GM18507 (cell line): ENCODE results near the gene PI4KB.

Source experiments
- DNase-seq: peaks from one replicate; pipeline ENCODE4 v3.0.0; 2011; ENCODE audit warnings: low read depth; ENCODE audit not compliant: insufficient read length; ENCODE audit errors: extremely low spot score
- FAIRE-seq: peaks from 2 replicates; lab custom pipeline; 2011; peaks lifted over from hg19 to GRCh38; lab: Jason Lieb, UNC

The PI4KB gene

DNA sequence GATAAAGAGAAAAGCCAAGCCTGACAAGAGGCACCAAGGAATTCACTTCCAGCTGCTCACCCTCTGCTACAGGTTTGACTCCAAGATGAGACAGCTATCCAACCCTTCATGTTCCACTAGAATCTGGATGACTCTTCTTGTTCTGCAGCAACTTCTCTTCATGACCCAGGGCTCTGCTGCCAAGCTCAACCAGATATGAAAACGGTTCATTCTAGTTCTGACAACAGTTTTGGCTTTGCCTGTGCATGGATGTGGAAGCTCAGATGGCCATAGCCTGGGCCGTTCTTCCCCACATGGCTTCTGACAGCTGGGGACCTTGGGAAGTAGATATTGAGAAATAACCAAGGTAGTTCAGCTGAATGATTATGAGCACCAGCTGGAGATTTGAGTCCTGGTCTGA, 13.7 kb downstream of the PI4KB start:
- no peak for DNase-seq
- no peak for FAIRE-seq

DNA sequence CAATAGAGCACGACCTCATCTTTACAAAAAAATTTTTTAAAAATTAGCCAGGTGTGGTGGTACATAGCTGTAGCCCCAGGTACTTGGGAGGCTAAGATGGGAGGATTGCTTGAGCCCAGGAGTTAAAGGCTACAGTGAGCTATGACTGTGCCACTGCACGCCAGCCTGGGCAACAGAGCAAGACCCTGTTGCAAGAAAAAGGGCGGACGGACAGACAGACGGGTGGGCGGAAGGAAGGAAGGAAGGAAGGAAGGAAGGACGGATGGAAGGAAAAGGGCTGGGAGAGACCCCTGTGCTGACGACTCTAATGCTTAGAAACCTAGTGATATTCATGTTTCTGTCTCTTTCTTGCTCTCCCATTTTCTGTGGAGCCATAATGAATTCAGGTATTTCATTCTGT, 14.4 kb downstream of the PI4KB start:
- DNase-seq (no peak), FAIRE-seq (no peak)

- no peak for DNase-seq
- FAIRE-seq: no peak
These were observed 14.8 kb downstream of the PI4KB start for GRCh38 chr1:151312411-151312810.

DNA sequence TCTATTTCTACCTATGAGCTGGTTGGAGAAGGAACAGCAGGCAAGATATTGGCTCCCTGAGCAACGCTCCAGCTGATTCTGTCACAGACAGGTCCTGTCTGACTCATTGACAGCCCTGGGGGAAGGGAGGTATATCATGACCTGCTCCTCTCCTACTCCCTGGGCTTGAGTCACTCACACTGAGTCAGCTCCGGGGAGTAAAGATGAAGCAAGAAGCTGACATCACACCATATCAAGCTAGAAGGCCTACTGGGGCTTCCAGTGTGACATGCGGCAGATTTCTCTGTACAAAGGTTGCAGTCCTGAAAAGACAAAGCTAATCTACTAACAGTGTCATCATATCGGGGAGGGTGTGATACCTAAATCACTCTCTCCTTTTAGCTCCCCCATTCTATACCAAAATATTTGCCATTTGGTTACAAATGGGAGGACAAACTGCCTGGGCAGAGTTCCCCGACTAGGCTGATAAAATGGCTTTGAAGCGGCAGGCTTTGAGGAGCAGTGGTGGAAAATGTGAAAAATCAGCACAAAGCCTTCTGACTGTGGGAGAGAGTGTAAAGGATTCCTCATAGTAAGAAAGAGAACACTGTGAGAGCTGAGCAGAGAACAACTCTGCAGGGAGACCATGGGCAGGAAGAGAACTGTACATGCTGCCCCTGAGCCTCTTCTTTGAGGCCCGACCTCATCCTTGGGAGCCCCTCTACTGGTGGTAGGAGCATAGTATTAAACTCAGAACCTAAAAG, 15.5 kb downstream of the PI4KB start:
- DNase-seq (no peak), FAIRE-seq (no peak)

- no peak for DNase-seq
- FAIRE-seq: no peak
These were observed 16.2 kb downstream of the PI4KB start for GRCh38 chr1:151311011-151311410.

DNA sequence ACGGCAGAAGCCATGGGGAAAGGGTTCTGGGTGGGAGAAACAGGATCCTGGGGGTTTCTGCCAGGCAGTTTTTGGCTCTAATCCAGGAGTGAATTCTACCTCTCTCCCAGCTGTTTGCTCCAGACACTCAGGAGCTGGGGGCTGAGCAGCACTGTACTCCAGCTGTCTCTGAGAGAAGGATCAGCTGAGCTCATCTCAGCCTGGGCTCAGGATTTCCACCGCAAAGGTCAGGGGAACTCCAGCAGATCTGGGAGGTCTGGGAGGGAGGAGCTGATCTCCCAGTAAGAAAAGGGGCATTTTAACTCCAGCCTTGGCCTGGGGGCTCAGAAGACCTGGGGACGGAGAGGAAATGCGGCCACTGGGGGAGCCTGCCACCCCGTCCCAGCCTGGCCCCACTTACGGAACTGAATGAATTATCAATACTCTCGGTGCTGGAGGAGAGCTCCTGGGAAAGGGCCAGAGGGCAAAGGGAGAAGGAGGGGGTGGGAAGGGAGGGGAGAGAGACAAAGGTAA, 17.3 kb downstream of the PI4KB start:
- FAIRE-seq: no peak
- DNase-seq: no peak

- FAIRE-seq (no peak), DNase-seq (no peak)
These were observed 32.3 kb downstream of the PI4KB start for GRCh38 chr1:151294742-151295462.

DNA sequence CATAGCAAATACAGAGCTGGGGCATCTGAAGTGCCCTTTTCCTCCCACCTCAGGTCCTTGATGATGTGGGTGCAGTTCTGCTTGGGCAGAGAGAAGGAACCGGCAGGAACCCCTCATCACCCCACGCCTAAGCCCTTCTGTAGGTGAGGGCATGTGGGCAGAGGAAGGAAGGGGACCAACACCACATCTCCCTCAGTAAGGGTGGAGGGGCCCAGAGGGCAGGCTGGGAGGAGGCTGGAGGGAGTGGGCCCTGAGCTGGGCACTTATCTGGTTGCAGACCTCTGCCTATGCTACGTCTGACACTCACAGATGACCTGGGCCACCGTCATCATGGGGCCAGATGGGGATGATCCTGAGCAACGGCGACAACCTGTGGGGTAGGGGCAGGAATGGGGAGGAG, 34.1 kb downstream of the PI4KB start:
- no peak for FAIRE-seq

GRCh38 chr1:151292207-151293030, 34.8 kb downstream of the PI4KB start:
- DNase-seq (no peak), FAIRE-seq (no peak)

More for the DNA sequence above, 34.1 kb downstream of the PI4KB start:
- no peak for DNase-seq

DNA sequence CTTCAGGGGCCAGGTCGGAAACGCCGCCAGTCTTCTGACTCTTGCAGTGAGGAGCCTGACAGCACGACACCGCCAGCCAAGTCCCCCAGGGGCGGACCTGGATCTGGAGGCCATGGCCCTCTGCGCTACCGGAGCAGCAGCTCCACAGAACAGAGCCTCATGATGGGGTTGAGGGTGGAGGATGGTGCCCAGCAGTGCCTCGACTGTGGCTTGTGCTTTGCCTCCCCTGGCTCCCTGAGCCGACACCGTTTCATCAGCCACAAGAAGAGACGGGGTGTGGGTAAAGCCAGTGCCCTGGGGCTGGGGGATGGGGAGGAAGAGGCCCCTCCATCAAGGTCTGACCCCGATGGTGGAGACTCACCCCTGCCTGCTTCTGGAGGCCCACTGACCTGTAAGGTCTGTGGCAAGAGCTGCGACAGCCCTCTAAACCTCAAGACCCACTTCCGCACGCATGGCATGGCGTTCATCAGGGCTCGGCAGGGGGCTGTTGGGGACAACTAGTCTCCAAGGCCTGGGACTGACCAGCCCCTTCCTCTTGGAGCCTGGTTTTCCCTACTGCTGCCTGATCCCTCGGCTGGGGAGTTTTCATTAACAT, 36.4 kb downstream of the PI4KB start:
- no peak for FAIRE-seq
- no peak for DNase-seq

DNA sequence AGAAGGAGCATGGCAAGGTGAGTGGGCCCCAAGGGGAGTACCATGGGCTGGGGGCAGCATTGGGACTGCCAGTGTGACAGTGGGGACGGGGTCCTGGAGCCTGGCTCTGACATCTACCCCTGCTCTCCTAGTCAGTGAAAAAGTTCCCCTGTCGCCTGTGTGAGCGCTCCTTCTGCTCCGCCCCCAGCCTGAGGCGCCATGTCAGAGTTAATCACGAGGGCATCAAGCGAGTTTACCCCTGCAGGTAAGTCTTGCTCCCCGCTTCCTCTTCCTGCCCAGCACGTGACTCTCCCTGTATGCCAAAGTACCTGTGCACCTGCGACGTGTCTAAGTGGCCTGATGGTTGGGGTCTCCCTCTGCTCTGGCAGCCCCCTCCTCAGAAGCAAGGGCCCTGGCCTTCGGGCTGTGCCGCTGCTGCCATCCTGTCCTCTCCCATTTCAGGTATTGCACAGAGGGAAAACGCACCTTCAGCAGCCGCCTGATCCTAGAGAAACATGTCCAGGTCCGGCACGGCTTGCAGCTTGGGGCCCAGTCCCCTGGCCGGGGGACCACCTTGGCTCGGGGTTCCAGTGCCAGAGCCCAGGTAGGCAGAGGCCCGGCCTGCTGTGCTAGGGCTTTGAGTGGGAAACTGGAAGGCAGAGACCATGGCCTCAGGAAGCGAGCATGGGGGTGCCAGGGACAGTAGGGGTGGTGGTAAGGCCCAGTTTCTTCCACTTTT, 37.1 kb downstream of the PI4KB start:
- DNase-seq (no peak), FAIRE-seq (no peak)

DNA sequence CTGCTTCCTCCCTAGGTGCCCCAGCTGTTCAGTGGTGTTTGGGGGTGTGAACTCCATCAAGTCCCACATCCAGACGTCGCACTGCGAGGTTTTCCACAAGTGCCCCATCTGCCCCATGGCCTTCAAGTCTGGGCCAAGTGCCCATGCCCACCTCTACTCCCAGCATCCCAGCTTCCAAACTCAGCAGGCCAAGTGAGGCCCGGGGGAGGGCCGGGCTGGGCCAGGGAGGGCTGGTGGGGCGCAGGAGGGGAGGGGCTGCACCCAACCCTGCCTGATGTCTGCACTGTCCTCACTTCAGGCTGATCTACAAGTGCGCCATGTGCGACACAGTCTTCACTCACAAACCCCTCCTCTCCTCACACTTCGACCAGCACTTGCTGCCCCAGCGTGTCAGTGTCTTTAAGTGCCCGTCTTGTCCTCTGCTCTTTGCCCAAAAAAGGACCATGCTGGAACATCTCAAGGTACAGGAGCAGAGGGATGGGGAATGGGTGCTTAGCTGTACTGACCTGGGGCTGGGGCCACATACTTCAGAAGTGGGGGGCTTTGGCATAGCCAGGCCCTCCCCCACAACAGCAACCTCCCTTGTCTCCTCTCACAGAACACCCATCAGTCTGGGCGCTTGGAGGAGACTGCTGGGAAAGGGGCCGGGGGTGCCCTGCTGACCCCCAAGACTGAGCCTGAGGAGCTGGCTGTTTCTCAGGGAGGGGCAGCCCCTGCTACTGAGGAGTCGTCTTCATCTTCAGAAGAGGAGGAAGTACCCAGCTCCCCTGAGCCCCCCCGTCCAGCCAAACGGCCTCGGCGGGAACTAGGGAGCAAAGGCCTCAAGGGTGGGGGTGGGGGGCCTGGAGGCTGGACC, 37.9 kb downstream of the PI4KB start:
- FAIRE-seq (no peak), DNase-seq (no peak)

DNA sequence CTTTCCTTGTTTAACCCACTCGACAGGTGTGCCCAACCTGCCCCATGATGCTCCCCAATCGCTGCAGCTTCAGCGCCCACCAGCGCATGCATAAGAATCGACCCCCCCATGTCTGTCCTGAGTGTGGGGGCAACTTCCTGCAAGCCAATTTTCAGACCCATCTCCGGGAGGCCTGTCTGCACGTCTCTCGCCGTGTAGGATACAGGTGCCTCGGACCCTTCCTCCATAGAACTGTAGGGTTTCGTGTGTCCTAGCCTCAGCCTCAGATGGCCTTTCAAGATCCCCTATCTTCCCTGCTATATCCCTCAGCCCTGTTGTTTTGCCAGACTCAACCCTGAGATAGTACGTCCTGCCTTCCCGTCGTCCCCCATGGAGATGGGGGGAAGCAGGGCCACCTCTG, 38.7 kb downstream of the PI4KB start:
- DNase-seq (no peak), FAIRE-seq (no peak)

DNA sequence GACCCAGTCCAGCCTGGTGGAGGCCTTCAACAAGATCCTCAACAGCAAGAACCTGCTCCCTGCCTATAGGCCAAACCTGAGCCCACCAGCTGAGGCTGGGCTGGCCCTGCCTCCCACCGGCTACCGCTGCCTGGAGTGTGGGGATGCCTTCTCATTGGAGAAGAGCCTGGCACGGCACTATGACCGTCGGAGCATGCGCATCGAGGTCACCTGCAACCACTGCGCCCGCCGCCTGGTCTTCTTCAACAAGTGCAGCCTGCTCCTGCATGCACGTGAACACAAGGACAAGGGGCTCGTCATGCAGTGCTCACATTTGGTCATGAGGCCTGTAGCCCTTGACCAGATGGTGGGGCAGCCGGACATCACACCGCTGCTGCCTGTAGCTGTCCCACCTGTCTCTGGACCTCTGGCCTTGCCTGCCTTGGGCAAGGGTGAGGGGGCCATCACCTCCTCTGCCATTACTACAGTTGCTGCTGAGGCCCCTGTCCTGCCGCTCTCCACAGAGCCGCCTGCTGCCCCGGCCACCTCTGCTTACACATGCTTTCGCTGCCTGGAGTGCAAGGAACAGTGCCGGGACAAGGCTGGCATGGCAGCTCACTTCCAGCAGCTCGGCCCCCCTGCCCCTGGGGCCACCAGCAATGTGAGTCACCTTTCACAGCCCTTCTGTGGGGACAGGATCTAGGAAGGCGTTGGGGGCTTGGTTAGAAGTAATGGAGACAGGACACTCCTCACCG, 39.3 kb downstream of the PI4KB start:
- DNase-seq (no peak), FAIRE-seq (no peak)

DNA sequence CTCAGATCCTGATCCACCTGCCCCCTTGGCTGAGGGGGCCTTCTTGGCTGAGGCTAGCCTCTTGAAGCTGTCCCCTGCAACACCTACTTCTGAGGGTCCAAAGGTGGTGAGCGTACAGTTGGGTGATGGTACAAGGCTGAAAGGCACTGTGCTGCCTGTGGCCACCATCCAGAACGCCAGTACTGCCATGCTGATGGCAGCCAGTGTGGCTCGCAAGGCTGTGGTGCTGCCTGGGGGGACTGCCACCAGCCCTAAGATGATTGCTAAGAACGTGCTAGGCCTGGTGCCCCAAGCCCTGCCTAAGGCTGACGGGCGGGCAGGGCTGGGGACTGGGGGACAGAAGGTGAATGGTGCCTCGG, 39.9 kb downstream of the PI4KB start:
- DNase-seq: no peak
- FAIRE-seq: no peak

- FAIRE-seq: no peak
These were observed 40.4 kb downstream of the PI4KB start for GRCh38 chr1:151286619-151287340.

GRCh38 chr1:151284013-151284577, 43.1 kb downstream of the PI4KB start:
- FAIRE-seq (no peak), DNase-seq (no peak)

More at GRCh38 chr1:151286619-151287340, 40.4 kb downstream of the PI4KB start:
- no peak for DNase-seq
